Esophagus (tissue), 2 donors: ENCODE data around the gene EEIG1. TPM values are rescaled to one million over a fixed set of nuclear protein-coding genes. Genes with fewer than 3 reads are reported as not detected.

ENCODE experiments used
- H3K27ac ChIP-seq, 2 donors: one replicate each; pipeline ENCODE4 v1.5.1; 2013; ENCODE audit warnings: low read depth in 2 of 2, mild to moderate bottlenecking in 2 of 2, inconsistent platforms in 1 of 2, low read length in 1 of 2, moderate library complexity in 1 of 2
- H3K27me3 ChIP-seq, 2 donors: one replicate each; pipeline ENCODE4 v1.6.1; 2013; ENCODE audit warnings: low read length in 2 of 2, control low read depth in 1 of 2, mild to moderate bottlenecking in 1 of 2; ENCODE audit not compliant: insufficient read depth in 2 of 2, control insufficient read depth in 1 of 2
- H3K36me3 ChIP-seq, 2 donors: one replicate each; pipeline ENCODE4 v1.6.1; 2013; ENCODE audit warnings: low read length in 1 of 2; ENCODE audit not compliant: control insufficient read depth in 2 of 2, insufficient read depth in 2 of 2
- H3K4me1 ChIP-seq, 2 donors: one replicate each; pipeline ENCODE4 v1.6.1; 2013; ENCODE audit warnings: low read length in 1 of 2; ENCODE audit not compliant: control insufficient read depth in 2 of 2, insufficient read depth in 2 of 2
- H3K4me3 ChIP-seq, 2 donors: one replicate each; pipeline ENCODE4 v1.5.1; 2013; ENCODE audit warnings: low read length in 2 of 2, mild to moderate bottlenecking in 2 of 2, low read depth in 1 of 2, moderate library complexity in 1 of 2
- H3K9me3 ChIP-seq, 2 donors: one replicate each; pipeline ENCODE4 v1.6.1; 2013; ENCODE audit warnings: mild to moderate bottlenecking in 2 of 2, low read depth in 1 of 2, low read length in 1 of 2, moderate library complexity in 1 of 2; ENCODE audit not compliant: control insufficient read depth in 2 of 2, insufficient read depth in 1 of 2
- WGBS, 2 donors: extraction: QIAGEN DNeasy Blood & Tissue Kit; methylation state at CpG; one replicate each; pipeline ENCODE4 v1.1.7; 2013; 5-methylcytosine and 5-hydroxymethylcytosine counted together
- polyA plus RNA-seq, 2 donors: library from polyadenylated mRNA; stranded (reverse); fragments of 200-250 nt; gene quantifications; one replicate each; pipeline ENCODE4 v1.2.3, GENCODE V29; 2013
- donor health status: healthy with polysubstance abuse.
- donor health status: Bipolar disorder and iron deficiency.

Gene EEIG1
- polyA plus RNA-seq, 2 donors, result 34.3 to 53.1 TPM

- Histone ChIP-seq H3K27me3 (no peaks in the 10 kb centered on the region), H3K27ac (peak overlapping the region; percentile 73 to 95), H3K36me3 (peaks cover 0 to 3% of the 10 kb centered on the region in 2 donors), H3K4me1 (peaks cover 39 to 60% of the 10 kb centered on the region in 2 donors), H3K9me3 (no peaks in the 10 kb centered on the region), H3K4me3 (no peak overlapping the region)
- WGBS, 2 donors, result 39 to 53% methylated on average over 3 of the region's 3 CpGs
Measured at GRCh38 chr9:127963041-127963358, 17.8 kb downstream of the EEIG1 start.

GRCh38 chr9:127962278-127962677 lies 18.5 kb downstream of the EEIG1 start:
- Histone ChIP-seq H3K36me3 (peaks cover 0 to 3% of the 10 kb centered on the region in 2 donors), H3K9me3 (no peaks in the 10 kb centered on the region), H3K27ac (peak overlapping the region; percentile 73 to 95), H3K4me3 (no peak overlapping the region), H3K27me3 (no peaks in the 10 kb centered on the region), H3K4me1 (peaks cover 34 to 54% of the 10 kb centered on the region in 2 donors)
- WGBS, 2 donors, result 38 to 48% methylated on average over 3 of the region's 3 CpGs

GRCh38 chr9:127961613-127962155 lies 19.1 kb downstream of the EEIG1 start:
- H3K27ac ChIP-seq, result peak overlapping the region; percentile 89 to 95

GRCh38 chr9:127961155-127961490 lies 19.7 kb downstream of the EEIG1 start:
- Histone ChIP-seq H3K4me1 (peaks cover 27 to 46% of the 10 kb centered on the region in 2 donors), H3K27ac (peak overlapping the region; percentile 89 to 95)

More at GRCh38 chr9:127961613-127962155, 19.1 kb downstream of the EEIG1 start:
- WGBS, 2 donors, result 87 to 89% methylated on average over 13 of the region's 13 CpGs
- no peak overlapping the region for H3K4me3 ChIP-seq
- peaks cover 28 to 51% of the 10 kb centered on the region in 2 donors for H3K4me1 ChIP-seq
- peaks cover 0 to 3% of the 10 kb centered on the region in 2 donors for H3K36me3 ChIP-seq
- H3K9me3 ChIP-seq, result no peaks in the 10 kb centered on the region
- H3K27me3 ChIP-seq, result no peaks in the 10 kb centered on the region

GRCh38 chr9:127960410-127961154 lies 20.2 kb downstream of the EEIG1 start:
- no peaks in the 10 kb centered on the region for H3K27me3 ChIP-seq
- peaks cover 0 to 3% of the 10 kb centered on the region in 2 donors for H3K36me3 ChIP-seq
- no peak overlapping the region for H3K4me3 ChIP-seq
- 36 to 37% methylated on average over 10 to 11 of the region's 11 CpGs for WGBS, 2 donors
- peak overlapping the region; percentile 89 to 95 for H3K27ac ChIP-seq
- peaks cover 24 to 47% of the 10 kb centered on the region in 2 donors for H3K4me1 ChIP-seq
- no peaks in the 10 kb centered on the region for H3K9me3 ChIP-seq

More at GRCh38 chr9:127961155-127961490, 19.7 kb downstream of the EEIG1 start:
- Histone ChIP-seq H3K9me3 (no peaks in the 10 kb centered on the region), H3K36me3 (peaks cover 0 to 3% of the 10 kb centered on the region in 2 donors), H3K4me3 (no peak overlapping the region), H3K27me3 (no peaks in the 10 kb centered on the region)
- 74 to 77% methylated on average over 2 of the region's 2 CpGs for WGBS, 2 donors

DNA sequence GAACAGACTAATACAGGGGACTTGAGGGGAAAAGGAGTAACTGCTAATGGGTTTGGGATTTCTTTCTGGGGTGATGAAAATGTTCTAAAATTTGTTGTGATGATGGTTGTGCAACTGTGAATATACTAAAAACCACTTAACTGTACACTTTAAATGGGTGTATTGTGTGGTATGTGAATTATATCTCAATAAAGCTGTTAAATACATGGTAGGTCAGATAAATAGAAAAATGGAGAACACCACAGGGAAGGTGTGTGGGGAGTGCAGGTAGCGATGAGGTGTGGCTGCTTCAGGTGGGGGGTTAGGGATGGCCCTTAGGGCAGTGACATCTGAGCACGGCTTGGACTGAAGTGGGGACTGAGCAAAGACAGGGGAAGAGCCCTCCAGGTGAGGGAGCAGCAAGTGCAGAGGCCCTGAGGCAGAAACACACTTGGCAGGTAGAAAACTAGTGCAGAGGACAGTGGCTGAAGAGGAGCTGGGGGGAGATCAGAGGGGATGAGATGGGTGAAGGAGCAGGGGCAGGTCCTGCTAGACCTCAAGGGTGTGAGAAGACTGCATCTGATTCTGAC lies 20.9 kb downstream of the EEIG1 start:
- no peaks in the 10 kb centered on the region for H3K27me3 ChIP-seq
- H3K36me3 ChIP-seq, result peaks cover 0 to 3% of the 10 kb centered on the region in 2 donors
- peaks cover 24 to 45% of the 10 kb centered on the region in 2 donors for H3K4me1 ChIP-seq
- peak overlapping the region; percentile 89 to 95 for H3K27ac ChIP-seq
- H3K4me3 ChIP-seq, result no peak overlapping the region
- H3K9me3 ChIP-seq, result no peaks in the 10 kb centered on the region
- WGBS, 2 donors, result 53 to 60% methylated on average over 2 of the region's 2 CpGs

GRCh38 chr9:127959398-127959797 lies 21.4 kb downstream of the EEIG1 start:
- H3K27me3 ChIP-seq, result no peaks in the 10 kb centered on the region
- H3K36me3 ChIP-seq, result peaks cover 0 to 3% of the 10 kb centered on the region in 2 donors
- H3K4me3 ChIP-seq, result no peak overlapping the region
- H3K9me3 ChIP-seq, result no peaks in the 10 kb centered on the region
- 84 to 85% methylated on average over 4 of the region's 4 CpGs for WGBS, 2 donors
- peak overlapping the region; percentile 45 to 89 for H3K27ac ChIP-seq
- H3K4me1 ChIP-seq, result peaks cover 21 to 47% of the 10 kb centered on the region in 2 donors

DNA sequence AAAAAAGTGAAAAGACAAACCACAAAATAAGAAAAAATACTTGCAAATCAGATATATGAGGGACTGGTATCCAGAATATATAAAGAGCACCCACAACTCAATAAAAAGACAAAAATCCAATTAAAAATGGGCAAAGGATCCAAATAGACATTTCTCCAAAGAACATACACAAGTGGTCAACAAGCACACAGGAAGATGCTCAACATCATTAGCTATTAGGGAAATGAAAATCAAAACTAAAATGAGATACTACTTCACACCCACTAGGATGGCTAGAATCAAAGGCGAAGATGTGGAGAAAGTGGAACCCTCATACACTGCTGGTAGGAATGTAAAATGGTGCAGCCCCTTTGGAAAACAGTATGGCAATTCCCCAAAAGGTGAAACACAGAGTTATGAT lies 22.1 kb downstream of the EEIG1 start:
- Histone ChIP-seq H3K27me3 (no peaks in the 10 kb centered on the region), H3K4me3 (no peak overlapping the region), H3K9me3 (no peaks in the 10 kb centered on the region), H3K4me1 (peaks cover 14 to 46% of the 10 kb centered on the region in 2 donors), H3K27ac (no peak overlapping the region), H3K36me3 (peaks cover 0 to 3% of the 10 kb centered on the region in 2 donors)
- 89 to 96% methylated on average over 1 of the region's 1 CpG for WGBS, 2 donors

GRCh38 chr9:127955294-127956015 lies 25.3 kb downstream of the EEIG1 start:
- no peak overlapping the region for H3K4me3 ChIP-seq
- H3K27me3 ChIP-seq, result no peaks in the 10 kb centered on the region
- 26 to 31% methylated on average over 12 of the region's 12 CpGs for WGBS, 2 donors
- no peaks in the 10 kb centered on the region for H3K9me3 ChIP-seq
- peak overlapping the region; percentile 93 to 98 for H3K27ac ChIP-seq
- H3K36me3 ChIP-seq, result peaks cover 0 to 6% of the 10 kb centered on the region in 2 donors
- H3K4me1 ChIP-seq, result peaks cover 0 to 42% of the 10 kb centered on the region in 2 donors
